GM23338 (cell line): ENCODE results near the gene PDCD11. TPM values are rescaled to one million over a fixed set of nuclear protein-coding genes. Genes with fewer than 3 reads are reported as not detected.

Source experiments
- ATAC-seq: fragments of 200-7000 bp; cut with Tn5 transposase; 3 replicates; pipeline ENCODE4 v1.9.1; 2020
- DNase-seq: peaks from one replicate; pipeline ENCODE4 v3.0.0-alpha.2; 2015; ENCODE audit warnings: low spot score
- H2AFZ ChIP-seq: fragments of 200-600 bp; sonication (generic); 2 replicates; pipeline ENCODE4 v1.8.0; 2016; ENCODE audit warnings: antibody characterized with exemption, mild to moderate bottlenecking, moderate library complexity
- H3F3A ChIP-seq: fragments of 200-600 bp; sonication (generic); replicated peaks from 2 replicates; pipeline ENCODE4 v1.8.0; 2017; ENCODE audit warnings: antibody characterized with exemption, mixed run types, low read depth
- H3K27ac ChIP-seq: fragments of 200-600 bp; sonication (generic); 2 replicates; pipeline ENCODE4 v1.6.1; 2016; ENCODE audit warnings: low read depth
- H3K27me3 ChIP-seq: fragments of 200-600 bp; sonication (generic); 2 replicates; pipeline ENCODE4 v1.8.0; 2016; ENCODE audit warnings: mild to moderate bottlenecking, mixed run types, moderate library complexity; ENCODE audit not compliant: insufficient read depth
- H3K36me3 ChIP-seq: fragments of 200-600 bp; sonication (generic); 2 replicates; pipeline ENCODE4 v1.8.0; 2016; ENCODE audit warnings: mild to moderate bottlenecking; ENCODE audit not compliant: insufficient read depth
- H3K4me1 ChIP-seq: fragments of 200-600 bp; sonication (generic); 2 replicates; pipeline ENCODE4 v1.8.0; 2016; ENCODE audit warnings: mild to moderate bottlenecking, moderate library complexity; ENCODE audit not compliant: insufficient read depth
- H3K4me2 ChIP-seq: fragments of 200-600 bp; sonication (generic); 2 replicates; pipeline ENCODE4 v1.7.1; 2017; ENCODE audit warnings: mixed run types
- H3K4me3 ChIP-seq: fragments of 200-600 bp; sonication (generic); 2 replicates; pipeline ENCODE4 v1.6.1; 2016; ENCODE audit warnings: mixed run types
- H3K79me2 ChIP-seq: fragments of 200-600 bp; sonication (generic); replicated peaks from 2 replicates; pipeline ENCODE4 v1.8.0; 2017; ENCODE audit warnings: mild to moderate bottlenecking; ENCODE audit not compliant: insufficient read depth
- H3K9me2 ChIP-seq: fragments of 200-600 bp; sonication (generic); 2 replicates; pipeline ENCODE4 v1.8.0; 2017; ENCODE audit not compliant: insufficient read depth
- H4K20me1 ChIP-seq: fragments of 200-600 bp; sonication (generic); replicated peaks from 2 replicates; pipeline ENCODE4 v1.8.0; 2017; ENCODE audit warnings: mild to moderate bottlenecking; ENCODE audit not compliant: insufficient read depth
- H3K27ac Mint-ChIP-seq: 2 replicates; pipeline ENCODE4 v1.8.0; 2020; ENCODE audit warnings: inconsistent platforms, mild to moderate bottlenecking, moderate library complexity, mixed read lengths
- H3K27me3 Mint-ChIP-seq: 3 replicates; pipeline ENCODE4 v1.8.0; 2022; ENCODE audit warnings: low read depth, mild to moderate bottlenecking, moderate library complexity, mixed read lengths, inconsistent platforms; ENCODE audit not compliant: insufficient read depth, poor library complexity
- H3K36me3 Mint-ChIP-seq: 3 replicates; pipeline ENCODE4 v1.8.0; 2021; ENCODE audit warnings: low read depth, mild to moderate bottlenecking, inconsistent platforms, moderate library complexity, mixed read lengths
- H3K4me1 Mint-ChIP-seq: 3 replicates; pipeline ENCODE4 v1.8.0; 2020; ENCODE audit warnings: mild to moderate bottlenecking, inconsistent platforms, mixed read lengths
- H3K4me3 Mint-ChIP-seq: 3 replicates; pipeline ENCODE4 v1.8.0; 2021; ENCODE audit warnings: moderate library complexity, mild to moderate bottlenecking, inconsistent platforms, mixed read lengths
- H3K9me3 Mint-ChIP-seq: 3 replicates; pipeline ENCODE4 v1.8.0; 2020; ENCODE audit warnings: moderate library complexity, mild to moderate bottlenecking, inconsistent platforms, mixed read lengths
- CREB1 ChIP-seq: fragments of 250-450 bp; sonication (Bioruptor Pico); IDR thresholded peaks from 2 replicates; pipeline ENCODE4 v1.5.0; 2020; ENCODE audit warnings: low read depth, mild to moderate bottlenecking, moderate library complexity
- CTCF ChIP-seq, 2 experiments: fragments of 200-600 bp in 1 of 2; sonication (generic) in 1 of 2; conservative IDR thresholded peaks; 2 replicates each; pipeline versions ENCODE4 v1.5.1 to v1.6.1; 2016 to 2017; ENCODE audit warnings: antibody characterized with exemption in 2 of 2, low read depth in 2 of 2, mild to moderate bottlenecking in 2 of 2, moderate library complexity in 1 of 2
- ETS1 ChIP-seq: IDR thresholded peaks from 2 replicates; pipeline ENCODE4 v1.6.1; 2016; ENCODE audit warnings: antibody characterized with exemption
- EZH2 ChIP-seq: fragments of 200-600 bp; sonication (generic); IDR thresholded peaks from one replicate; pipeline ENCODE4 v1.8.0; 2017; ENCODE audit warnings: antibody characterized with exemption, mild to moderate bottlenecking, low read depth; ENCODE audit not compliant: unreplicated experiment
- EZH2phosphoT487 ChIP-seq: fragments of 200-600 bp; sonication (generic); IDR thresholded peaks from one replicate; pipeline ENCODE4 v1.8.1; 2018; ENCODE audit warnings: antibody characterized with exemption; ENCODE audit not compliant: unreplicated experiment
- JUNB ChIP-seq: IDR thresholded peaks from one replicate; pipeline ENCODE4 v1.6.1; 2016; ENCODE audit warnings: antibody characterized with exemption; ENCODE audit not compliant: unreplicated experiment
- NANOG ChIP-seq: IDR thresholded peaks from 2 replicates; pipeline ENCODE4 v1.6.1; 2016; ENCODE audit warnings: antibody characterized with exemption, borderline replicate concordance
- POLR2AphosphoS5 ChIP-seq: IDR thresholded peaks from 2 replicates; pipeline ENCODE4 v1.6.1; 2016; ENCODE audit warnings: antibody characterized with exemption, low read depth
- REST ChIP-seq: IDR thresholded peaks from one replicate; pipeline ENCODE4 v1.6.1; 2018; ENCODE audit warnings: antibody characterized with exemption; ENCODE audit not compliant: unreplicated experiment
- STAT1 ChIP-seq: IDR thresholded peaks from one replicate; pipeline ENCODE4 v1.6.1; 2016; ENCODE audit warnings: antibody characterized with exemption; ENCODE audit not compliant: unreplicated experiment
- ZNF114 ChIP-seq: fragments of 250-450 bp; sonication (Bioruptor Pico); IDR thresholded peaks from 2 replicates; pipeline ENCODE4 v1.5.0; 2020; ENCODE audit warnings: mild to moderate bottlenecking, moderate library complexity
- ZNF331 ChIP-seq: fragments of 250-450 bp; sonication (Bioruptor Pico); IDR thresholded peaks from 2 replicates; pipeline ENCODE4 v1.5.0; 2020; ENCODE audit warnings: low read depth, mild to moderate bottlenecking, moderate library complexity
- ZNF462 ChIP-seq: fragments of 250-450 bp; sonication (Bioruptor Pico); IDR thresholded peaks from 2 replicates; pipeline ENCODE4 v1.5.0; 2020; ENCODE audit warnings: mild to moderate bottlenecking, moderate library complexity
- polyA plus RNA-seq: library from polyadenylated mRNA; unstranded; fragments of >200 nt; fragmentation: Nextera tagmentation; extraction: Ambion mirVana; gene quantifications from 2 replicates; pipeline ENCODE4 v1.2.1, GENCODE V29; 2016
- total RNA-seq: library from RNA; depleted of rRNA; stranded (reverse); fragments of >200 nt; shearing (Covaris generic); gene quantifications from 2 replicates; pipeline ENCODE4 v1.2.3, GENCODE V29; 2014

The PDCD11 gene
- total and polyA plus RNA-seq, 2 experiments from 2014 or later = 82.1 to 87.8 TPM

GRCh38 chr10:103455235-103455634 is 58.8 kb downstream of the PDCD11 start:
- peaks cover 32% of the 10 kb centered on the region for H3K27me3 Mint-ChIP-seq
- H3K27ac Mint-ChIP-seq = no peak overlapping the region
- DNase-seq = no peak
- H4K20me1 ChIP-seq = no peaks in the 10 kb centered on the region; the same call in 1 of the 2 replicates
- no peak overlapping the region for H3K4me2 ChIP-seq
- TF ChIP-seq CTCF (conservative IDR thresholded peaks at IDR 0.05; ENCODE audit: low read depth in 2 of 2) (no peak), EZH2phosphoT487 (no peak), ZNF114 (no peak), NANOG (no peak), POLR2AphosphoS5 (no peak), CREB1 (CRISPR knock-in tag) (no peak), STAT1 (no peak), EZH2 (no peak), JUNB (no peak), ZNF462 (CRISPR knock-in tag) (no peak), ETS1 (no peak), ZNF331 (CRISPR knock-in tag) (no peak), REST (no peak)
- no peaks in the 10 kb centered on the region for H3K27me3 ChIP-seq
- H3K36me3 Mint-ChIP-seq = no peaks in the 10 kb centered on the region; the same call in 2 of the 3 replicates
- no peak for ATAC-seq
- no peak overlapping the region for H3K4me3 Mint-ChIP-seq
- no peaks in the 10 kb centered on the region for H3K9me2 ChIP-seq
- H3F3A ChIP-seq = no peaks in the 10 kb centered on the region
- no peaks in the 10 kb centered on the region for H3K36me3 ChIP-seq
- H2AFZ ChIP-seq = no peak overlapping the region
- no peaks in the 10 kb centered on the region for H3K79me2 ChIP-seq
- H3K4me1 Mint-ChIP-seq = peaks cover 18% of the 10 kb centered on the region
- H3K4me3 ChIP-seq = no peak overlapping the region
- no peaks in the 10 kb centered on the region; the same call in 2 of the 3 replicates for H3K9me3 Mint-ChIP-seq
- no peaks in the 10 kb centered on the region; the same call in 1 of the 2 replicates for H3K4me1 ChIP-seq
- H3K27ac ChIP-seq = no peak overlapping the region
